NCI-H82 treated with DMSO at 0.1 percent for 48 hours (cell line): ENCODE data around the gene SPNS2.
A peak's percentile ranks its signal among the peaks of the same experiment; 100 is the strongest.
"Not testable (repeated sequence)": the region's sequence is repeated elsewhere in the genome, so short reads cannot be mapped to it uniquely, and the experiment has no call there.

ENCODE experiments used
- DNase-seq: peaks from one replicate; lab custom pipeline; 2025; ENCODE audit not compliant: unreplicated experiment; lab: John Stamatoyannopoulos, UW

SPNS2 gene

DNA sequence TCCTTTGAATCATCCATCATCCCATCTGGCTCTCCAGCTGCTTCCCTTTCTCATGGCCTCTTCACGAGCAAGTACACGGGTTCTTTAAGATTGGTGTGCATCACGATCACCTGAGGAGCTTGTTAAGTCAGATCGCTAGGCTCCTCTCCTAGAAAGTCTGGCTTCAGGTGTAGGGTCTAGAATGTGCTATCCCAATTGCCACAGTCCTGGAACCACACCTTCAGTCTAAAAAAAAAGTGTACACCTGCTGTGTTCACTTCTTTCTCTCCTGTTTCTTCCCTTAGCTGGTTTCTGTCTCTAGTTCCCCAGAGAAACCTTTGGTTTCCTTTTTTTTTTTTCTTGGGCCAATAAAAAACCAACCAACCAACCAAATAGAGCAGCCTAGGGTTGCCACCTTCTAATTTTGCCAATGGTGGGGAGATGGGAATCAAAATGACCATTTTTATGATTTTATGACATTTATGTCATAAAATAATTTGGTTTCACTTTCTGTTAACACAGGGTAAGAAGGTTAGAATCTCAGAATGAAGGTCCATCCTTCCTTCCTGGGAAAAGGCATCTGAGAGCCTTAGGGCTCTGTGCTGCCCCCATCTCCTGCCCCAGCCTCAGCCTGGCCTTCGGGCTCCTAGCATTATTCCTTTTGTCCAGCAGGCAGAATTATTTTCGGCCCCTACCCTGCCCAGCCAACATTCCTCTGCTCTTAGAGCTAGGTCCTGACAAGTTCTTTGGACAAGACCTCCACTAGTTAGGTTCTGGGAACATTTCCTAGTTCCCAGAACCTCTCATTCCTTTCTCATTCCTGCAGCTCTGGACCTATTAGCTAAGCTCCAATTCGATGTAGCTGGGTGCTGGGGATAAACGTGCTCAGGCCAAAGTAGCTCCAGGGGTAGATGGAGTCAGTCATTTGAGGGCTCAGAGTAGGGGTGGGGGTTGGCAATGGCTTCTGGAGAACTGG lies 63.6 kb downstream of the SPNS2 start:
- no peak for DNase-seq

DNA sequence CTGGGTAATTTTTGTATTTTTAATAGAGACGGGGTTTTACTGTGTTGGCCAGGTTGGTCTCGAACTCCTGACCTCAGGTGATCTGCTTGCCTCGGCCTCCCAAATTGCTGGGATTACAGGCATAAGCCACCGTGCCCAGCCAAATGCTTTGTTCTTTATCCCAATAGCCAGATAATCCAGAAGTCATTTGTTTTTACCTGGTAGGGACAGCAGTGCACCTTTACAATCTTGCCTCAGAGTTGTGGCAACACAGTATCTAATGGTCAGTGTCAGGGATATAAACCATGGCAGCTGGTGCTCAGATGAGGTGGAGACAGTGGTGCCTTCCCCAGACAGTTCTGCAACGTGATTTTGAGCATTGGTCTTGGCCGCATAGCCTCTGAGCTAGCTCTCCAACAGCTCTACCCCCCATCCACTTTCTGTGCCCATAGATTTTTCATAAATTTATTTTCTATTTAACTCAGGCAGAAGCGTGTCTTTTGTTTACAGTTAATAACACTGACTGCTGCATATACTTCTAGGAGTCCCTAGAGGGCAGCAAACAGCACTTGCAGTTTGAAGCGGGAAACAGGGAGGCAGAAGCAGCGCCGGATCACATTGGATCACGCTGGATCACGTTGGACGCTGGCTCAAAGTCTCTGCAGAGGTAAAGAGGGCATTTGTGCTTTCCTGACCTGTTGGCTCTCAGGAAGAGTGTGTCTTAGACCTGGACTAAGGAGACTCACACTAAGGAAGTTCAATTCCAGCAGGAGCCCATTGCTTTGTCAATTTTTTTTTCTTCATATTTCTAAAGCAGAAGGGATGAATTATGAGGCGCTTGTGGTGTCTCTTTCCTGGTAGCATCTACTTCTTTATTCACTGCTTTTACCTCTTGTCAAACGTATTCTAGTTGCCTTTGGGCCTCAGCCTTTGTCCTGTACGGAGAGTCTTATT lies 66.8 kb downstream of the SPNS2 start:
- peak; percentile 79 for DNase-seq

DNA sequence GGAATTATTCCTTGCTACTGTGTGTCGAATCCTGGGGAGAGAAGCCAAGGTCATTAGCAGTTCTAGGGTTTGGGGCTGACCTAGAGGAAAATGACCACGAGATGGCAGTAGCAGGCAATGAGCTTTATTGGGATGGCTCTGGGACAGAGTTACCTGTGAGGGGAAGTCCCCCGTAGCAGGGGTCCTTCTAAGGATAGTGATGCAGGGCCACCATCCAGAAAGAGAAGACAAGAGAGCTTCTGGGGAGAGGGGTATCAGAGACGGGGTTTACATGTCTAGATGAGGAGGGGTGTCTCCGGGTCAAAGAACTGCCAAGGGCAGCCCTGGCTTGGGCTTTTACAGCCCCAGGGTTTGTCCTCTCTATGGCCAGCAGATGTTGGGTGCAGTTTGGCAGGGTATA lies 68.1 kb downstream of the SPNS2 start:
- peak; percentile 73 for DNase-seq

DNA sequence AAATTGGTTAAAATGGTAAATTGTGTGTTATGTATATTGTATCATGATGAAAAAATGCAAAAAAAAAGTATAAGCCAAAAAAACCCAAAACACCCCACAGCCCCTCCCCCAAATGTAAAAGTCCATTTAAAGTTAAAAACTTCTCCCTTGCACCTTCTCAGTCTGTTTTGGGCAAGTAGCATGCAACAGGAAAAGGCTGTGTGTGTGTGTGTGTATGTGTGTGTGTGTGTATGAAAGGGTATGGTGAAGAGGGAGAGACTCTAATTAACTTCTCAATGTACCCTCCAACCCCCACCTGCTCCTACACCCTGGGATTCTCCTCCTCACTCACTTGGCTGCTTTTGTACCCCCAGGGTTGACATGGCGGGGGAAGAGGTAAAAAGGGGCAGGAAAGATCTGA lies 70.9 kb downstream of the SPNS2 start:
- DNase-seq: no peak

DNA sequence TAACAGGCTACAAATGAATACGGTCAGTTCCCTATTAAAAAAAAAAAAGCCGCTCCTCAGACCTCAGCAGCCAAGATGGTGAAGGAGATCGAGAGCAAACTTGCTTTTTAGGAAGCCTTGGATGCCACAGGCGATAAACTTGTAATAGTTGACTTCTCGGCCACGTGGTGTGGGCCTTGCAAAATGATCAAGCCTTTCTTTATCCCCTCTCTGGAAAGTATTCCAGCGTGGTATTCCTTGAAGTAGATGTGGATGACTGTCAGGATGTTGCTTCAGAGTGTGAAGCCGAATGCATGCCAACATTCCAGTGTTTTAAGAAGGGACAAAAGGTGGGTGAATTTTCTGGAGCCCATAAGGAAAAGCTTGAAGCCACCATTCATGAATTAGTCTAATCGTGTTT lies 73.5 kb downstream of the SPNS2 start:
- no peak for DNase-seq

DNA sequence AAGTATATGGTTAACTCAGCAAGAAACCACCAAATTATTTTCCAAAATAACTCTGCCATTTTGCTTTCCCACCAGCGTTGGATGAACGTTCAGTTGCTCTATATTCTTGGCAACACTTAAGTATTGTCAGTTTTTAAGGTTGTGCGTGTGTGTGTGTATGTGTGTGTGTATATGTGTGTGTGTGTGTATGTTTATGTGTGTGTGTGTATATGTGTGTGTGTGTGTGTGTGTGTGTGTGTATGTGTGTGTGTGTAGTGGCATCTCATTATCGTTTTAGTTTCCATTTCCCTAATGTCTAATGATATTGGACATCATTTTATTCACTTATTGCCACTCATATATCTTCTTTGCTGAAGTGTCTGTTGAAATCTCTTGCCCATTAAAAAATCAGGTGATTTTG lies 74.4 kb downstream of the SPNS2 start:
- DNase-seq: no peak

DNA sequence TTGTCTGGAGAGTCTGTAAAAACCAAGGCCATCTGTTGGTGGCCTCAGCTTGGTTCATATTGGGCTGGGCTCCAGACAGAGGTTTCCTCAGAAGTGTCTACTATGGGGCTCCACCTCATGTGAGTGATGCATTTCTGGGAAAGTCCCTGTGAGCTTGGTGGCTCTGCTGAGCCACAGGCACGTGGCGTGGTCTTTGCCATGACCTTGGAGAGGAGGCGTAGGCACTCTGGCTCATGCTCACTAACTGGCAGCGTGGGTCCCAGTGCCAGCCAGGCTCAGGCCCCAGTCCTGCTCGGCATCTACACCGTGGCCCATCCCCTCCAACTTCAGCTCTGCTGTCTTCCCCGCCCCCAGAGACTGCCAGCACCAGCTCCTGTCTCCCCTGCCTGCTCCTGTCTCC lies 75.0 kb downstream of the SPNS2 start:
- DNase-seq: no peak

DNA sequence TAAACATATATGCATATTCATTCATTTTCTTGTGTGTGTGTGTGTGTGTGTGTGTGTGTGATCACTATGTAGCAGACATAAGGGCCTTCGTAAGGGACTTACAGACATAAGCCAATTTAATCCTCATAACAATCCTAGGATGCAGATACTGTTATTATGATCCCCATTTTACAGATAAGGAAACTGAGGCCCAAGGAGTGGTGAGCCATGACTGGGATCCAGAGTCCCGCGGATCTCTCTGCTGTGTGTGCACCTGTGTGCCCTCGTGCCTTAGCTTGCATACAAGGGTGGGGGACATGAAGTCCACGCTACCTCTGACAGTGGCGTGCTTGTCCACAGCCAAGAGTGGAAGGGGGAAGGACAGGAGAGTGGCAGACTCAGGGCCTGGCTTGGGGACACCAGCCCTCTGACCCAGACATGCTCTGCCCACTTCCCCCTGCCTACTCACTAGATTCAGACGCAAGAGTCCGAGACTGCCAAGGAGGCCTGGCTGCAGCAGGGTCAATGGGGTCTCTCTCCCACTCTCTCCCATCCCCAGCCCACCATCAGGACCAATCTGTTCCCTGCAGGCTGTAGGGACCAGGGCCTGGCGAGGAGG lies 75.9 kb downstream of the SPNS2 start:
- DNase-seq: no peak

DNA sequence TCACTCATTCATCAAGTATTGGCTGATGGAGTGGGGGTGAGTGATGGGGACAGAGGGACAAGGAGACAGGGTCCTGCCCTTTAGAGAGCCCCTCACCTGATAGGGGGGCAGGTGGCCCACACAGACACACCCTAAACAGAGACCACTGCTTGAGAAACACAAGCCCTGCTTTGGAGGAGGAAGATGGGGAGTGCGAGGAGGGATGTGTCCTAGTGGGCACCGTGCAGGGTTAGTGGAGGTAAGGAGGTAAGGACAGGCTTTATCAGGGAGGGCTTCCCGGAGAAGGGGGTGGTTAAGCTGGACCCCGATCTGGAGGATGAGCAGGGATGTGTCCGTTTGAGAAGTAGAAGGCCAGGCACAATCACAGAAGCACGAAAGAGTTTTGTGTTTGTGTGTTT lies 77.5 kb downstream of the SPNS2 start:
- no peak for DNase-seq

DNA sequence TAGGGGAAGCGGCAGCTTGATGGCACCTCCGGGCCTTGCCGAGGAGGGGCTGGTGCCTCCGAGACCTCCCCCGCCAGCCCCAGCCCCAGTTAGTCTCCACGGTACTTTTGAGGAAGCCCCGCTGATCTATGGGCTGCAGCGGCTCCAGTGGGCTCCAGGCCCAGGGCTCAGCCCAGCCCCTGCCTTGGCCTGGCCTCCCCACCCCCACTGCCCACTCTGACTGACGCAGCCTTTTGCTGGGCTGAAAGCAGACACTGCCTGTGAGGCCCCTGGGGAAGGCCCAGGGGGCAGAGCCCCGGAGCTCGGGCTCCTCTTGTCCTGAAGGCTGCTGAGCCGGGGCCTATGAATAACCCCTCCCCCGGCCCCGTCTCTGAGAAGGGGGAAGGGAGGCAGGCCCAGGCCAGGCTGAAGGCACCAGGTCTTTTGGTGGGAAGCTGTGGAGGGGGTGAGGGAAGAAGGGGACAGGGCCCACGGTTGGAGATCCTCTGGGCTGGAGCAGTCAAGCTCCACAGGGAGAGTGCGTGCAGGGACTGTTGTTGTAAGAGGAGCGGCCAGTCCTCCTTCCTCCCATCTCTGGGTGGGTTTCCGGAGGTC lies 78.1 kb downstream of the SPNS2 start:
- DNase-seq: no peak

DNA sequence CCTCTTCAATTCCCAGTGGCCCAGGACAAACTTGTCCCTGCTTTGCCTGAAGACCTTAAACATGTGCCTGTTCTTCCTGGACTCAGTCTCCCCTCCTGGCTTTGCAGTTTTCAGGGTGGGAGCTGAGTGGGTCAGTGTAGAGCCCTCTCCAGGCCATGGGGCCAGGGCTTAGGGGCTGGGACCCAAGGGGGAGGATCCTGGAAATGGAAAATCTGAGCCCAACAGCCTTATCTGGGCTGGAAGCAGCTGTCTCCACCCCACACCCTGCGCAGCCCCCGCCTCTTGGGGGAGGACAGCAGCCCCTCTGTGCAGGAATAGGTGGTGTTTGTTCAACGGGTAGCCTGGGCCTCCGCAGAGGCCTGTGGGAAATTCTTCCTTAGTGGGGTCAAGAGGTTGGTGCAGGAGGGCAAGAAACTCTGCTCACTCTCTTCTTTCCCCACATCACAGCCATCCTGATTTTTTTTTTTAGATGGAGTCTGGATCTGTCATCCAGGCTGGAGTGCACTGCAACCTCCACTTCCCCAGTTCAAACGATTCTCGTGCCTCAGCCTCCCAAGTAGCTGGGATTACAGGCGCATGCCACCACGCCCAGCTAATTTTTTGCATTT lies 78.8 kb downstream of the SPNS2 start:
- no peak for DNase-seq

DNA sequence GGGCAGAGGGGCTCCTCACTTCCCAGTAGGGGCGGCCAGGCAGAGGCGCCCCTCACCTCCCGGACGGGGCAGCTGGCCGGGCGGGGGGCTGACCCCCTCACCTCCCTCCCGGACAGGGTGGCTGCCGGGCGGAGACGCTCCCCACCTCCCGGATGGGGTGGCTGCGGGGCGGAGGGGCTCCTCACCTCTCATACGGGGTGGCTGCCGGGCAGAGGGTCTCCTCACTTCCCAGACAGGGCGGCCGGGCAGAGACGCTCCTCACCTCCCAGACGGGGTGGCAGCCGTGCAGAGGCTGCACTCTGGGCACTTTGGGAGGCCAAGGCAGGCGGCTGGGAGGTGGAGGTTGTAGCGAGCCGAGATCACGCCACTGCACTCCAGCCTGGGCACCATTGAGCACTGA lies 79.7 kb downstream of the SPNS2 start:
- not testable (repeated sequence) for DNase-seq

DNA sequence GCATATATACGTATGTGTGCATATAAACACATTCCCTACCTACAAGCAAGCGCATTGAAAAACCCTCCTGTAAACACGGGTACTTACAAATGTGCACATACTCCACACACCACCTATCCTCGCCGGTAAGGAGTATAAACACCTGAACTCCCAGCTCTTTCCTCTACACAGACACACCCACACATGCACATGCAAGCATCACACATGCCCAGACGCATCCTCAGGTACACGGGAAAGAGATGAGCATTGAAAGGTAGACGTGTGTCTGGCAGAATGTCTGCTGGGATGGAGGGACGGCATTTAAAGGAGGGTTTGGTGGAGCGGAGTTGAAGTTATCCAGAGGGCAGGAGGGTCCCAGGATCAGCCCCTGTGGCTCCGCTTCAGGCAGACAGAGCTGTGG lies 81.0 kb downstream of the SPNS2 start:
- no peak for DNase-seq

DNA sequence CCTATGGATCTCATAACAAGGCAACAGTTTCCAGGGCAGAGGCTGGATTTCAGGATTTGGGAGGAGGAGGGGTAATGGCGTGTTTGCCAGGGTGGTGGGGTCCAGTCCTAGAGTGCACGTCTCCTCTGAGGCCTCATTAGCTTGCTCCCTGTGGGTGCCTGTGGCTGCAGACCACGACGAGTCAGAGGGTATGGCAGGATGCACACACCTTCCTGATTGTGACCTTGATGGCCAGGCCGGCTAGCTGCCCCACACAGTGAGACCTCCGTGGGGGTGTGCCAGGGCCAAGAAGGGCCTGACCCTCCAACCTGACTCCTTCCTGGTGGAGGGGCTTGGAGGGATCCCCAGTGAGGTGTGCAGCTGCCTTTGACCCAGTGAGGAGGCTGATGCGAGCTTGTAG lies 81.6 kb downstream of the SPNS2 start:
- no peak for DNase-seq

DNA sequence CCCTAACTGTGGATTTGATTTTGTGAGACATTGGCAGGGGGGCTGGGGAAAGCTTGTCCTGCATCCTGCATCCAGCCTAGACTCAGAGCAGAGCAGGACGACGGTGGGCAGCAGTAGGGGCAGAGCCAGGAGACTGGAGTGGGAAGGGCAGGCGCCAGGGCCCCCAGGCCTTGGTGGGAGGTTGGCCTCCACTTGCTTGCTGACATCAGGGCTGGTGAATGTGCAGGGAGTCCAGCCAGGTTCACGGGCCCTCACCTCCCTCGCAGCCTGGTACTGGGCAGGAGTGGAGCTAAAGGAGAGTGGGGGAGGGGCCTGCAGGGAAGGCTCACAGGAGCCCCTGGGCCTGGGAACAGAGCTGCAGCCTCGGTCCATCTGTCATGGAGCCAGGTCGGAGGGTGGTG lies 83.4 kb downstream of the SPNS2 start:
- DNase-seq: no peak

DNA sequence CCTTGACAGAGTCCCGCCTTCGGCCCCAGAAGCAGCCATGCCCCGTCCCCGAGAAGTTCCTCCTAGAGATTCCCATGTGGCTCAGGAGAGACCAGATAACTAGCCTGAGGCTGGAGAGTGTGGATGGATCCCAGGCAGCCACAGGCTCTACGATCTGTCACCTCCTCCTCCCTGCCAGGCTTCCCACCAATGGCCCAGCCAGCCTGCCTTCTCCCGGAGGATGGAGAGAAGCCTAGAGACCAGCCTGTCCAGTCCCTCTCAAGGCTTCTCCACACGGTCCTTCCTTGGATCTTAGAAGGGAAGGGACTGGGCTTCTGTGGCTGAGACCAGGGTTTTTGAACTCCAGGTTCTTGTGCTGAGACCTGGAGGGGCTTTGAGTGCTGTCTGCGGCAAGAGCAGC lies 84.0 kb downstream of the SPNS2 start:
- DNase-seq: no peak

DNA sequence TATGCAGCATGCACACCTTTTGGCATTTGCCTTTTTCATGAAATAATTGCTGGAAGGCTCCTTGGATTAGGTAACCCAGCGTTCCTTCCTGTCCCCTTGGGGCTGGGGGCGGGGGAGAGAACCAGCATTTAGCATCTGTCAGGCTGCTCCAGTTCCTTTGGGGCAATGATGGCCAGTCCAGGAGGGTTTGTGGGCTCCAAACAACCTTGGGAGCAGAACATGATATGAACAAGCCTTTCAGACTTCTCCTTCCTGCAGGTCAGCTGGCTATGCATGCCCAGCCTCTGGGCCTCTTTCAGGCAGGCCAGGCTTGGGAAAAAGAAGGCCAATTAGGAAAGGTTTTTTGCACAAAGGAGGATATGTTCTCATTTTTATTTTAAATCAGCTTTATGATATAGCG lies 84.5 kb downstream of the SPNS2 start:
- no peak for DNase-seq

DNA sequence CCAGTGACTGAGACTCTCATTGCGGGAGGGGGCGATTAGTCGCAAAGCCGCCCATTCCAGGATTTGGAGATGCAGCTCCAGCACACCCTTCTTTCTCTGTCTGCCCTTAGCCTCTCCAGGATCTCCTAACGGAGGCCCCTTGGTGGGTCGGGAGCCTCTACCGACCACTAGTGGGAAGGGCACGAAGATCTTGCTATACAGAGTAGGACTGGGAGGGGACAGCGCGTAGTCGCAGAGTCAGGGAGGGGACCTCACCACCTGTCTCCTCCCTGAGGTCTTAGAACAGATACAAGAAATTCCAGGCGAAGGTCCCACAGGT lies 85.1 kb downstream of the SPNS2 start:
- peak; percentile 33 for DNase-seq

DNA sequence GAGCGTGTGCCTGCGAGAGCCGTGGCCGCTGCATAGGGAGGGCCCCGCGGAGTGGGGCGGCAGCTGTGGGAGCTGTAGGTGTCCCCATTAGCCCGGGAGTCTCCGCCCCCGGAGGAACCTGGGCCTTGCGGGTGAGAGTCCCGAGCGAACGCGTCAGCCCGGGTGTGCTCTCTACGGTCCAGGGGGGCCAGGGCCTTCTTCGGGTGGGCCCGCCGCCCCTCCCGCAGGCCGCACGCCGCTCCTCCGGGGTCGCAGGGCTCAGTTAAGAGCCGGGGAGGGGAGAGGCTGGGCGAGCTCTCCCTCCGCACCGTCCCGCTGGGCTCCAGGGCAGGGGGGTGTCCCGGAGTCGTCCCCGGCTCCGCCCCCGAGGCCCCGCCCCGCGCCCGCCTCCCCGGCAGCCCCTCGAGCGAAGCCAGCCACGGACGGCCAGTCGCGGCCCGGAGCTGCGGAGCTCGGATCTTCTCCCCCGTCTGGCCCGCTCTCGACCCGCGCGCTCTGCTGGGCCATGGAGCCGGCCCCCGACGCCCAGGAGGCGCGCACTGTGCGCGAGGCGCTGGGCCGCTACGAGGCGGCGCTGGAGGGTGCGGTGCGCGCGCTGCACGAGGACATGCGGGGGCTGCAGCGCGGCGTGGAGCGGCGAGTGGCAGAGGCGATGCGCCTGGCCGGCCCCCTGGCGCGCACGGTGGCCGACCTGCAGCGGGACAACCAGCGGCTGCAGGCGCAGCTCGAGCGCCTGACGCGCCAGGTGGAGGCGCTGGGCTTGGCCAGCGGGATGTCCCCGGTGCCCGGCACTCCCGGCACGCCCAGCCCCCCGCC lies 85.6 kb downstream of the SPNS2 start, which contains the start of gene SMTNL2:
SMTNL2 (plus strand) TSS at position 429 of the 816 bp plus-strand sequence; CDS start at position 506, 77 bp downstream.
- no peak for DNase-seq
